Inflammatory macrophage (primary cell): Measurements from ENCODE around the gene MAP2K6.
A peak's percentile ranks its signal among the peaks of the same experiment; 100 is the strongest.

Source experiments
- DNase-seq, 2 donors: peaks; one replicate each; pipeline ENCODE4 v3.0.0-alpha.2; 2020 to 2022

Gene MAP2K6

GRCh38 chr17:69427486-69428197 lies 13.1 kb downstream of the MAP2K6 start:
- no peak for DNase-seq

GRCh38 chr17:69428252-69428980 lies 13.9 kb downstream of the MAP2K6 start:
- peak; percentile 78 to 88 for DNase-seq

GRCh38 chr17:69430488-69430887 lies 16.0 kb downstream of the MAP2K6 start:
- peak in 1 of 2 donors; percentile 11 for DNase-seq

- no peak for DNase-seq
Observed at GRCh38 chr17:69431835-69432234, 17.3 kb downstream of the MAP2K6 start.

GRCh38 chr17:69433093-69433492 lies 18.6 kb downstream of the MAP2K6 start:
- DNase-seq, result no peak

- no peak for DNase-seq
Observed at GRCh38 chr17:69434164-69434579, 19.7 kb downstream of the MAP2K6 start.

- no peak for DNase-seq
Observed at GRCh38 chr17:69435971-69436696, 21.6 kb downstream of the MAP2K6 start.

- no peak for DNase-seq
Observed at GRCh38 chr17:69437475-69437874, 23.0 kb downstream of the MAP2K6 start.

- DNase-seq, result no peak
Observed at GRCh38 chr17:69438776-69439175, 24.3 kb downstream of the MAP2K6 start.

- no peak for DNase-seq
Observed at GRCh38 chr17:69441179-69441578, 26.7 kb downstream of the MAP2K6 start.

- no peak for DNase-seq
Observed at GRCh38 chr17:69443138-69443537, 28.6 kb downstream of the MAP2K6 start.

- no peak for DNase-seq
Observed at GRCh38 chr17:69444023-69444422, 29.5 kb downstream of the MAP2K6 start.

GRCh38 chr17:69445132-69445531 lies 30.6 kb downstream of the MAP2K6 start:
- DNase-seq, result peak in 1 of 2 donors; percentile 22

GRCh38 chr17:69447726-69448125 lies 33.2 kb downstream of the MAP2K6 start:
- DNase-seq, result no peak

GRCh38 chr17:69448431-69449102 lies 34.1 kb downstream of the MAP2K6 start:
- no peak for DNase-seq

GRCh38 chr17:69450131-69450530 lies 35.6 kb downstream of the MAP2K6 start:
- DNase-seq, result no peak

GRCh38 chr17:69450918-69451317 lies 36.4 kb downstream of the MAP2K6 start:
- no peak for DNase-seq

GRCh38 chr17:69451416-69452394 lies 37.2 kb downstream of the MAP2K6 start:
- no peak for DNase-seq

GRCh38 chr17:69452664-69453260 lies 38.3 kb downstream of the MAP2K6 start:
- no peak for DNase-seq

GRCh38 chr17:69454051-69454450 lies 39.6 kb downstream of the MAP2K6 start:
- no peak for DNase-seq

- no peak for DNase-seq
Observed at GRCh38 chr17:69455040-69455439, 40.5 kb downstream of the MAP2K6 start.
